CD14-positive monocyte (primary cell): ENCODE results near the gene MYO3B. TPM values are rescaled to one million over a fixed set of nuclear protein-coding genes. Genes with fewer than 3 reads are reported as not detected.

Experiments
- DNase-seq, 3 donors: peaks; one replicate each; pipeline ENCODE4 v3.0.0-alpha.2; 2011 to 2022
- H2AFZ ChIP-seq: 2 replicates; pipeline ENCODE4 v1.6.0; 2012; ENCODE audit warnings: mild to moderate bottlenecking, low read depth, low read length, inconsistent platforms; ENCODE audit not compliant: insufficient read depth, poor library complexity, severe bottlenecking
- H3K27ac ChIP-seq, 2 donors: 1 replicate in 1 of 2; 2 replicates in 1 of 2; pipeline ENCODE4 v1.5.1; 2012 to 2013; ENCODE audit warnings: low read length in 2 of 2, control low read depth in 1 of 2, inconsistent platforms in 1 of 2, low read depth in 1 of 2, mild to moderate bottlenecking in 1 of 2
- H3K27me3 ChIP-seq, 2 donors: one replicate each; pipeline versions ENCODE4 v1.6.0 to v1.6.1; 2011 to 2013; ENCODE audit warnings: low read length in 2 of 2; ENCODE audit not compliant: control insufficient read depth in 2 of 2, insufficient read depth in 2 of 2
- H3K36me3 ChIP-seq, 2 donors: replicated peaks in 1 of 2; 1 replicate in 1 of 2; 2 replicates in 1 of 2; pipeline versions ENCODE4 v1.5.1 to v1.6.1; 2012 to 2013; ENCODE audit warnings: low read length in 2 of 2, control low read depth in 1 of 2, inconsistent platforms in 1 of 2, mild to moderate bottlenecking in 1 of 2; ENCODE audit not compliant: insufficient read depth in 2 of 2, control insufficient read depth in 1 of 2
- H3K4me1 ChIP-seq, 2 donors: 1 replicate in 1 of 2; 2 replicates in 1 of 2; pipeline versions ENCODE4 v1.5.1 to v1.6.1; 2012 to 2013; ENCODE audit warnings: low read length in 2 of 2, control low read depth in 1 of 2, inconsistent platforms in 1 of 2, mild to moderate bottlenecking in 1 of 2, moderate library complexity in 1 of 2; ENCODE audit not compliant: insufficient read depth in 2 of 2, control insufficient read depth in 1 of 2
- H3K4me2 ChIP-seq: replicated peaks from 2 replicates; pipeline ENCODE3; 2012; ENCODE audit warnings: low read length, moderate library complexity, mild to moderate bottlenecking; ENCODE audit not compliant: poor library complexity, severe bottlenecking; ENCODE audit errors: extremely low read depth
- H3K4me3 ChIP-seq, 3 experiments: fragments of 200-600 bp in 1 of 3; sonication (generic) in 1 of 3; replicated peaks in 1 of 3; 1 replicate in 2 of 3; 2 replicates in 1 of 3; pipeline ENCODE4 v1.5.1; 2011 to 2013; ENCODE audit warnings: low read length in 3 of 3, mild to moderate bottlenecking in 3 of 3, control low read depth in 2 of 3, low read depth in 2 of 3, inconsistent platforms in 1 of 3, moderate library complexity in 1 of 3
- H3K79me2 ChIP-seq: 2 replicates; pipeline ENCODE4 v1.6.0; 2012; ENCODE audit warnings: mild to moderate bottlenecking, control low read depth, inconsistent platforms, low read length, moderate library complexity; ENCODE audit not compliant: insufficient read depth
- H3K9ac ChIP-seq: 2 replicates; pipeline ENCODE4 v1.6.0; 2017; ENCODE audit warnings: low read length, mild to moderate bottlenecking; ENCODE audit not compliant: insufficient read depth, poor library complexity, severe bottlenecking
- H3K9me3 ChIP-seq, 2 donors: replicated peaks in 1 of 2; 1 replicate in 1 of 2; 2 replicates in 1 of 2; pipeline versions ENCODE4 v1.5.1 to v1.6.1; 2012 to 2013; ENCODE audit warnings: low read length in 2 of 2, control low read depth in 1 of 2; ENCODE audit not compliant: control insufficient read depth in 1 of 2, insufficient read depth in 1 of 2
- H4K20me1 ChIP-seq: 2 replicates; pipeline ENCODE4 v1.6.0; 2012; ENCODE audit warnings: mild to moderate bottlenecking, low read length, control low read depth, moderate library complexity; ENCODE audit not compliant: insufficient read depth
- H3K27ac Mint-ChIP-seq, 7 donors: one replicate each; pipeline ENCODE4 v1.8.0; 2020; ENCODE audit warnings: mild to moderate bottlenecking in 7 of 7, mixed read lengths in 7 of 7, moderate library complexity in 6 of 7, inconsistent platforms in 2 of 7
- H3K27me3 Mint-ChIP-seq, 3 donors: one replicate each; pipeline ENCODE4 v1.8.0; 2021 to 2022; ENCODE audit warnings: low read depth in 3 of 3, mild to moderate bottlenecking in 3 of 3, mixed read lengths in 3 of 3, moderate library complexity in 3 of 3, inconsistent platforms in 1 of 3
- H3K36me3 Mint-ChIP-seq, 2 donors: one replicate each; pipeline ENCODE4 v1.8.0; 2020; ENCODE audit warnings: mixed read lengths in 2 of 2, inconsistent platforms in 1 of 2, mild to moderate bottlenecking in 1 of 2
- H3K4me1 Mint-ChIP-seq: one replicate; pipeline ENCODE4 v1.8.0; 2020; ENCODE audit warnings: mild to moderate bottlenecking, mixed read lengths
- H3K4me3 Mint-ChIP-seq, 2 donors: one replicate each; pipeline ENCODE4 v1.8.0; 2020; ENCODE audit warnings: mild to moderate bottlenecking in 2 of 2, mixed read lengths in 2 of 2, moderate library complexity in 1 of 2
- H3K9me3 Mint-ChIP-seq, 7 donors: one replicate each; pipeline ENCODE4 v1.8.0; 2020 to 2022; ENCODE audit warnings: mixed read lengths in 7 of 7, mild to moderate bottlenecking in 6 of 7, moderate library complexity in 6 of 7, inconsistent platforms in 2 of 7
- WGBS: methylation state at CpG from one replicate; pipeline ENCODE4 v1.1.5; 2013; ENCODE audit warnings: missing lambda C conversion rate; ENCODE audit not compliant: insufficient coverage; 5-methylcytosine and 5-hydroxymethylcytosine counted together
- intact Hi-C, 2 donors: fragments of 100-400 bp; cut with micrococcal nuclease; formaldehyde crosslinking; loops; one replicate each; pipeline versions ENCODE4 v1.15.0 to v1.15.1; 2023
- polyA plus RNA-seq, 3 donors: library from polyadenylated mRNA; depleted of rRNA in 1 of 3; unstranded in 2 of 3; stranded (reverse) in 1 of 3; fragments of 300-500 nt in 2 of 3; fragments of >200 nt in 1 of 3; fragmentation: Illumina TruSeq in 2 of 3; gene quantifications; 1 replicate in 2 of 3; 2 replicates in 1 of 3; pipeline ENCODE4 v1.2.3, GENCODE V29; 2012 to 2021
- TF ChIP-seq, protein P1 (sequence below): fragments of 200-600 bp; IDR thresholded peaks from one replicate; pipeline ENCODE4 v1.8.0; 2022; ENCODE audit warnings: antibody characterized with exemption, mild to moderate bottlenecking

MYO3B gene
- polyA plus RNA-seq, 3 donors, result not detected

DNA sequence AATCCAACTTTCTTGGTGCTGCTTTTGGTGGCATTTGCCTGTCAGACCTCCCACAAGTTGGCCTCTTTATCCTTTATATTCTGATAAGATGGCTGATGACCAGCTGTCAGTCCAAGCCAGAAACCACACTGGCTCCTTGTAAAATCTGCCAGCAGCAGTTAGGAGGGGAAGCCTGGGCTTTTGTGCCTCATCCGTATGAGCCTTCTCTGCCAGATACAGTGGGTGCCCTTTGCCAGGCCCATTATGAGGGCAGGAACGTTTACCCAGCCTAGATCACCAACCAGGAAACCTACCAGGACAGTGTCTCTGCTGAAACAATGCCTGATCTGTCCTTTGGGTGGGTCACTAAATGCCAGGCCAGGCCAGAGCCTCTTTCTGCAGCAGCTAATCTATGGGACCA is 334.3 kb downstream of the MYO3B start:
- Histone ChIP-seq H3K4me3 (no peak overlapping the region), H3K36me3 (no peaks in the 10 kb centered on the region), H3K79me2 (no peaks in the 10 kb centered on the region), H3K27ac (no peak overlapping the region), H3K4me2 (no peak overlapping the region), H2AFZ (no peak overlapping the region), H3K9me3 (no peaks in the 10 kb centered on the region), H3K9ac (no peak overlapping the region), H4K20me1 (no peaks in the 10 kb centered on the region), H3K4me1 (no peaks in the 10 kb centered on the region), H3K27me3 (peaks cover 6 to 8% of the 10 kb centered on the region in 2 donors)
- Mint-ChIP-seq H3K27ac (no peak overlapping the region), H3K4me3 (no peak overlapping the region), H3K4me1 (no peaks in the 10 kb centered on the region), H3K9me3 (peaks cover 0 to 2% (median 0%) of the 10 kb centered on the region in 7 donors), H3K27me3 (peaks cover 5 to 19% (median 15%) of the 10 kb centered on the region in 3 donors), H3K36me3 (no peaks in the 10 kb centered on the region)
- TF ChIP-seq, protein P1, sequence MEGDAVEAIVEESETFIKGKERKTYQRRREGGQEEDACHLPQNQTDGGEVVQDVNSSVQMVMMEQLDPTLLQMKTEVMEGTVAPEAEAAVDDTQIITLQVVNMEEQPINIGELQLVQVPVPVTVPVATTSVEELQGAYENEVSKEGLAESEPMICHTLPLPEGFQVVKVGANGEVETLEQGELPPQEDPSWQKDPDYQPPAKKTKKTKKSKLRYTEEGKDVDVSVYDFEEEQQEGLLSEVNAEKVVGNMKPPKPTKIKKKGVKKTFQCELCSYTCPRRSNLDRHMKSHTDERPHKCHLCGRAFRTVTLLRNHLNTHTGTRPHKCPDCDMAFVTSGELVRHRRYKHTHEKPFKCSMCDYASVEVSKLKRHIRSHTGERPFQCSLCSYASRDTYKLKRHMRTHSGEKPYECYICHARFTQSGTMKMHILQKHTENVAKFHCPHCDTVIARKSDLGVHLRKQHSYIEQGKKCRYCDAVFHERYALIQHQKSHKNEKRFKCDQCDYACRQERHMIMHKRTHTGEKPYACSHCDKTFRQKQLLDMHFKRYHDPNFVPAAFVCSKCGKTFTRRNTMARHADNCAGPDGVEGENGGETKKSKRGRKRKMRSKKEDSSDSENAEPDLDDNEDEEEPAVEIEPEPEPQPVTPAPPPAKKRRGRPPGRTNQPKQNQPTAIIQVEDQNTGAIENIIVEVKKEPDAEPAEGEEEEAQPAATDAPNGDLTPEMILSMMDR, result no peak
- no peak for DNase-seq
- WGBS, result 50% methylated on average over 1 of the region's 2 CpGs
- intact Hi-C loops, result no loop called here

- Mint-ChIP-seq H3K4me3 (no peak overlapping the region), H3K27ac (no peak overlapping the region), H3K9me3 (no peaks in the 10 kb centered on the region), H3K4me1 (no peaks in the 10 kb centered on the region), H3K36me3 (no peaks in the 10 kb centered on the region), H3K27me3 (peaks cover 2 to 13% (median 3%) of the 10 kb centered on the region in 3 donors)
- H3K36me3 ChIP-seq, result no peaks in the 10 kb centered on the region
- no peaks in the 10 kb centered on the region for H3K79me2 ChIP-seq
- DNase-seq, result no peak
- no peaks in the 10 kb centered on the region for H3K9me3 ChIP-seq
- TF ChIP-seq, protein P1, result no peak
- no peaks in the 10 kb centered on the region for H4K20me1 ChIP-seq
- no peak overlapping the region for H3K27ac ChIP-seq
- 100% methylated on average over 2 of the region's 5 CpGs for WGBS
- H3K9ac ChIP-seq, result no peak overlapping the region
- no peak overlapping the region for H2AFZ ChIP-seq
- intact Hi-C loops, result no loop called here
- no peaks in the 10 kb centered on the region for H3K4me1 ChIP-seq
- H3K4me2 ChIP-seq, result no peak overlapping the region
- no peak overlapping the region for H3K4me3 ChIP-seq
- no peaks in the 10 kb centered on the region for H3K27me3 ChIP-seq
These were observed 336.2 kb downstream of the MYO3B start for GRCh38 chr2:170514140-170514539.
